HG03064 (cell line): ENCODE data around the gene SNAP25.

Experiments
- ATAC-seq: cut with Tn5 transposase; IDR thresholded peaks from one replicate; pipeline ENCODE4 v1.9.1; 2021; ENCODE audit warnings: low read depth; ENCODE audit not compliant: unreplicated experiment

The SNAP25 gene

DNA sequence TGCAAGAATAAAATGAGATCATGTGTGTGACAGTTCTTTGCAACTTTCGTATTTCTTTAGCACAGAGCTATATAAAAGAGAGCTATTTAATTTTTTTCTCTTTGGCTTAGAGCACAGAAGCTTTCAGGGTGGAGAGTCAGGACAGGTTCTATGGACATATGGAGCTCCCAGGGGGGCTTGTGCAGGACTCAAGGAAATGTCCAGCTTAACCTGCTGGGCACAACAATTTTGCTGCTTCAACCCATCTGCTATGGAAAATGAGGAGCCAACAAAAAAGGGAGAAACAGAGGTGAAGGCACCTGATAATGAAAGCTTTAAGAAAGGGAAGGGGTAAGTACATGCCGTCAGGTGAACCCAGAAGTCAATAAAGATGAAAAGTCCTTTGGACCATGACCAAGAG is 5.1 kb upstream of the SNAP25 start:
- no peak for ATAC-seq

- no peak for ATAC-seq
Observed at GRCh38 chr20:10216146-10216791, 2.4 kb upstream of the SNAP25 start.

DNA sequence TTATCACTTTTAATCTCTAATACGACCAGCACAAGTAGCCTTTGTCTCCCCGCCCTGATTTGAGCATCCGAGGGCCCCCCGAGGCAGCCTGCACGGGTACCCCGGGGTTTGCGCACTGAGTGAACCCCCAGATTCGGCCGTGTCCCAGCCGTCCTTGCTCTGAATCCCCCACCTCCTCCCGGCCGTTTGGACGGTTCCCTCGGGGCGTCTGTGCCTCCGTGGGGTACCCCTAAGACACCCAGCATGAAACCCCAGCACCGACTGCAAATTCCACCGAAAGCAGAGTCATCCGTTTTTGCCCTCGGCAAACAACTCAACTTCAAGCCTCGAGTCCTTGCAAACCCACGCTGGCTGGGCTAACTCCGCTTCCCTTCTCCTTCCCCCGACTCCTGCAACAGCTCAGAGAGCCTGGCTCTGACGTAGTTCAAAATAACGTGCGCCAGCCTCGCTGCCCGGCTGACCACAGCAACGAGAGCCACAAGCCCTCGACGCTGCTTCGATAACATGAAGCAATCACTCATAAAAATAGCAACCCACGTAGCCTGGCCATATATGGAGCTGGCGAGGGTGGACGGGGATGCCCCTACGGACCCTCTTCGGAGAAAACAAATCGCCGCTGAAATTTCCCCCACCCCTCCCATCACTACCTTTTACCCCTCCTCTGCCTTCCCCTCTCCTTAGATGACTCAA is 764 bp upstream of the SNAP25 start:
- no peak for ATAC-seq

DNA sequence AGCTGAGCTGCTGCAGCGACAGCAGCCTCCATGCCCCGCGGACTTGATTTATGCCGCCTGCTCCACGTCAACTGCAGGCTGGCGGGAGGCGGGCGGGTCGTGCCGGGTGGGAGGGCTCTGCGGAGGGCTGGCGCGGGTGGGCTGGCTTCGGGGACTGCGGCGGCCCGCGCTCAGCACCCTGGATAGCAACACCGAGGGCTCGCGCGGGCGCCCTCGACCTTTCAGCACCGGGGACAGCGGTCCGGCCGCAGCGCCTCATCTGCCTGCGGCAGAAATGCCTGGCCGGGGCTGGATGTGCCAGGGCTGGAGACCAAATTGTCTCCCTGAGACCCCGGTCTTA is 792 bp downstream of the SNAP25 start:
- ATAC-seq, result no peak

DNA sequence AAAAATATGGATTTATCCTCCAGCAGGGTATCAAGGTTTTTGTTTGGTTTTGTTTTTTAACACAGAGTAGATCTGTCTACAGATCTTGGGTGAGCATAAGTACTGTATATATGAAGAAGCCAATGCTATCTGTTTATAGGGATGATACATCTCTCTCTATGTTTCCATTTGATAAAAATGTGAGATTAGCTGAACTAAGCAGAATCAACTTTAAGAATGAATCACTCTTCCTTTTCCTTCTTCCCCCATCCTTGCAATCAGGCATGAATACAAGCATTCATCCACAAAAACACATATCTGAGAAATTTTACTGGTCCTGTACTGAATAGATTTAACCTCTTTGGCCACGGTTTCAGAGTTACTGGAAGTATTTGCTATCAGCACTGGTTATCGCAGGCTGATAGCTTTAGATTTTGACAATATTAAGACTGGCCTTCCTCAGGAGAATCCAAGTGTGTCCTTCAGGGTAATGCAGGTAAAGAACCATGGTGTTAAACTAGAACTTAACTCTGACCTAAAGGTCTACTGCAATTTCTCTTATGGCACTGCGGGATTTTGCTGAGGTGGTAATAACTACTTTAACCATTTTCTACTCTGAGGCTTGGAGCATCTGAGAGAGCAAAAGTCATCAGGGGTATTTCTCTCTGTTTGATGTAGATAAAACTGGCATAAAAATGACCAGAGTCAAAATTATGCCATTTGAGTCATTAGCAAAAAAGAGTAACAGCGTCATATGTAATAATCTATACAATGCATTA is 1.5 kb downstream of the SNAP25 start:
- ATAC-seq, result no peak

DNA sequence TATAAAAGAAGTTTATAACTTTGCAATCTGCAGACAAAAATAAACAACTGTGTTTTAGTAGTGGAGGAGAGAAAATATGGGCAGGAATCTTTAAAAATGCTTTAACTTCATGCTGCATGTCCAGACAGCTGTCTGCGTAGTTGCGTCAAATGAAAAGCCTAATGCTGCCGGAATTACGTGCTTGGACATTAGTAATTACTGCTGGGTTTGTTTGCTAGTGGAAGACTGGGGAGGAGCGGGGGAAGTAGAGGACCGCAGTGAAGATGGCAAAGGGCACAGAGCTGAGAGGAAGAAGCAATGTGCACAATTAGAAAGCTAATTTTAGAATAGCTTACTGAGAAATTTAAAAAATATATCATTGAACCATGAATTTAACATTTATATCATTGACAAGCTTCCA is 2.4 kb downstream of the SNAP25 start:
- no peak for ATAC-seq

DNA sequence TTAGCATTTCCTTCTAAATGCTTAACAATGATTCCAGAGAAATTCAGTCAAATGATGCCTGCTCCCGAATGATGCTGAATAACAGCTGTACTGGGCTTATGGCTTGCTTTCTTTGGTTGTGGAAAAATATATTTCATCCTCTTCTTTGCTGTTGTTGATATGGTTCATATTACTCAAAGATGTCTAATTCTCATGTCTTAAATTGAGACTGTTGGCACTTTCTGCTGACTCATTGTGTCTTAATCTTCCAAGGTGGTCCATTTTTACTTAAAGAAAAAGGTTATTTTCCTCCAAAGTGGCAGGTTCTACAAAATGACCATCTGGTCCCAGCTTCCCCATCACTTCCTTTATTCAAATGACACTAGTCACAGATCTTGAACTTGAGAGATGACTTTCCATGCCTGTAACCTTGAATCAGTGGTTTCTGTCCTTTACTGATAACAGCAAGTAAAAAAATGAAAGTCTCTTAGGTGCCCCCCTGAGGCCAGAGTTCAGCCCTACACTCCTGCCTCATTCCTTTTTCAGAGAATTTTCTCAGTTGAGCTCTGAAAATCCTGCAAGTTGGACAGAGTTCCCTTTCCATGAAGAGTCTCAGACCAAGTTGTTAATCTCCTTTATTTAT is 6.9 kb downstream of the SNAP25 start:
- no peak for ATAC-seq

GRCh38 chr20:10228330-10228729 is 9.7 kb downstream of the SNAP25 start:
- ATAC-seq, result no peak

- ATAC-seq, result no peak
Observed at GRCh38 chr20:10231290-10231689, 12.7 kb downstream of the SNAP25 start.

DNA sequence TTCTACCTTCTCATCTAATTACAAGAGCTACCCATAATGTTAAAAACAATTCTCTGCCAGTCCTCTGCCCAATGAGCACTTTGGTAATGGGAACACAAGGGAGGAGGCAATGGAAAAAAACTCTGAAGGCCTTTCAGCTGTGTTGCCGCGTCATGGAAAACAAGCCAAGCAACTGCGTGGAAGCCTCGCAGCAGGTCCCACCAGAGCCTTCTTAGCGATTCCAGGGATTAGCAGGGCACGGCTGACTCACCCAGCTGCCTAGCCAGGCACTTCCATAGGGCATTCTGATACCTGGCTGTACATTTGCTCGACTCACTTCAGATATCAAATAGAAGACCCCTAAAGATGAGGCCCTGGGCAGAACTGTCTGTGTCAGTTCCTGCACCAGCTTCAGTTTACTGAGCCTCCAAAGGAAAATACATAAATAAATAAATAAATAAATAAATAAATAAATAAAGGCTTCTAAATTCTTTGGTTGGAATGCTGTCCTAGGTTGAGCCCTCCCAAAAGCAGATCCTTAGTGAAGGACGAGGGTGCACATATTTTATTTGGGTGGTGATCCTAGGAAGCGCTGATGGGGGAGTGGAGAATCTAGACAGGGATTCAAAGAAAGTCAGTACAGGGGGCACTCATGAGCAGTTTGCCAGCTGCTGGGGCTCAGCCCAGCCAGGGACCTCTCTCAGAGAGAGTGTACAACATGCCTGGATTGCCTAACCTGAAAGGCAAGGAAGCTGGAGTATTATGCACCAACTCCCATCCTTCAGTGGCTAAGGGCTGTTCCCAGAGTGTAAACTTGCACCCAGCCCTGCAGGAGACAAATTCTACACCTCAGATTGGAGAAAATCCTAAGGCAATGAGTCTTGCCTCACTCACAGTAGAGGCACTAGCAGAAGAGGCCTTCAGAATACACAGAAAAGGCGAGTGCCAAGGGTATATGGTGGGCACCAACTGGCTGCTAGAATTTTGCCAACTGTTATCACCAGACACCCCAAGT is 18.2 kb downstream of the SNAP25 start:
- ATAC-seq, result no peak

DNA sequence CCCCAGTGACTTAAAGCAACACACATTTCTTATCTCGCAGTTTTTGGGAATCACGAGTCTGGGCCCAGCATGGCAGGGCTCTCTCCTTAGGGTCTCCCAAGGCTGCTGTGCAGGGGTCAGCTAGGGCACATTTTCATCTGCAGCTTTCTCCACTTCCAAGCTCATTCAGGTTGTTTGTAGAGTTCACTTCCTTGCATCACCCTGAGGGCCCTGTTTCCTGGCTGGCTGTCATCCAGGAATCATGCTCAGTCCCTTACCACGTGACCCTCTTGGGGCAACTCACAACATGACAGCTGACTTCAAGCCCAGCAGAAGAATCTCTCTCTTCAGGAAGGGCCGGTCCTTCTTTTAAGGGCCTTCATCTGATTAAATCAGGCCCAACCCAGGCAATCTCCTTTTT is 21.3 kb downstream of the SNAP25 start:
- ATAC-seq, result no peak

GRCh38 chr20:10240655-10241054 is 22.0 kb downstream of the SNAP25 start:
- ATAC-seq, result no peak

DNA sequence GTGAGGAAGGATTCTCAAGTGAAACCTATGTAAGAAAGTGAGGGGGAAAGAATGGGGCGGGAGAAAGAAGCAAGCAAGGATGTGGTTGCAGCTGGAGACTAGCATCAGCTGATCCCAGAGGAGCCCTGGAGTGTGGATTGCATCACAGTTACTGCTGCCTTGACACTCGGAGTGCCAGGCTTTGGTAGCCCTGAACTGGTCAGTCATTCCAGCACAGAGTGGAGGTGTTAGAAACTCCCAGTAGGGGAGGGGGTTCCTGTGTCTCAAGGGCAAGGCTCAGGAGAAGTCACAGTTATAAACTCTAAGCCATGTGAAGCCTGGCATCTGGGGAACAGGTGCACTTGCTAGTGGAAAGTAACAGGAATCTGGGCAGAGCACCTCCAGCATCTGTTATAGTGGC is 23.5 kb downstream of the SNAP25 start:
- ATAC-seq, result no peak

GRCh38 chr20:10247440-10247839 is 28.8 kb downstream of the SNAP25 start:
- ATAC-seq, result no peak

DNA sequence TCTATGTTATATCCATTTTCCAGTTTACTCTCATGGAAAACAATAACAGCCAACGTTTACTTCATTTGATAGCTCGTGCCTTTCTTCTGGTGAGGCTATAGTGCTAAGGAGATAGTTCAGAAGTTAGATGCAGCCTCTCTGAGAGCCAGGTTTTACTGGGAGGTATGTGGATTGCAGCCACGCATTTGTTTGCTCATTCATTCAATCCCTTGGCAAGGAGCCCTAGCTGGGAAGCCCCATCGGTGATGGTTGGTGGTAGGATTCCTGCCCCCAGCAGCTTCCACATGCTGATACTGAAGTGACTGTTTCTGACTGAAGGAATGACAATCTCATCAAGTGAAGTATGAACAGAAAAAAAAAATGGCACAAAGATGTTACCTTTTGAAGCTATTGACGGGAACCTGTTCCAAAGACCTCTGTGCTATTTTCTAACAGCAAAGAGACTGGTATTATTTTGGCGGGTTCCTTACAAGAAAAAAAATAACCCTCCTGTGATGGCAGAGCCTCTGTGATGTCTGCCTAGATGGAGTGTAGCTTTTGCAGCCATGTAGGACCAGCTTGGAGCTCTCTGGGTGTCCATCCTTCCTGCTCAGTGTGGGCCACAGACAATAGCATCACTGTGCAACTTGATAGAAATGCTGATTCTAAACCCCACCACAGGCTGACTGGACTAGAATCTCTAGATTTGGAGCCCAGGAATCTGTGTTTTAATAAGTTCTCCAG is 30.6 kb downstream of the SNAP25 start:
- ATAC-seq, result no peak

DNA sequence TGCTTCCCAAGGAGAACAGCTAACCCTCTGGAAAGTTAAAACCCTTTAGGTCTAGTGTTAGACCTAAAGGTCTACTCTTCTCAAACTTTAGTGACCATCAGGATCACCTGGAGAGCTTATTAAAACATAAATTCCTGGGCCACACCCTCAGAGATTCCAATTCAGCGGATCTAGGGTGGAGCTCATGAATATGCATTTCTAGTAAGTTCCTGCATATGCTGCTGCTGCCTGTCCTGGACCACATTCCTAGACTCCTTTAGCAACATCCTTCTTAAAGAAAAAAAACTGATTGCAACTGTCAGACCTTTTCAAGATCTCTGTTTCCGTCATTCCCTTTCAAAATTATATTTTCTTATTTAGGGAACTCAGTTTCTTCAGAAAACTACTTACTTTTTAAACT is 31.2 kb downstream of the SNAP25 start:
- ATAC-seq, result no peak

GRCh38 chr20:10250902-10251301 is 32.3 kb downstream of the SNAP25 start:
- ATAC-seq, result no peak

GRCh38 chr20:10253780-10254179 is 35.1 kb downstream of the SNAP25 start:
- ATAC-seq, result no peak

DNA sequence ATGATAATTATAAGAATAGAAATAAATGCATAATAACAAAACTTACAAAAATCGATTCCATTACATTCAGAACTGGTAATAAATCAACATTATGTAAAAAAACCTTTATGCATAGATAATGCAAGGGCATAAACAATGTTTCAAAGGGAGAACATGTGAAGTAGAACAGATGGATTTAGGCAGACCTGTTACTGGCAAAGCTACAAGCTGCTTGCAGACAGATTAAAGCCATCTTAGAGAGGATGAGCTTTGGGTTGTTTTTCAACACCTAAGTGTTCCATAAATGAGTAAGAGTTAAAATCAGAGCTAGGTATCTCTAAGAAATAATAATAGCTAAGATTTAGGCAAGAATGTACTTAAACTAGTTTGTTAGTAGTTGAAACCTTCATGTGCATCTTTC is 37.2 kb downstream of the SNAP25 start:
- no peak for ATAC-seq

GRCh38 chr20:10259166-10259565 is 40.5 kb downstream of the SNAP25 start:
- no peak for ATAC-seq
